Measurements from ENCODE around the gene PARVG.
"Not testable (repeated sequence)": the region's sequence is repeated elsewhere in the genome, so short reads cannot be mapped to it uniquely, and the experiment has no call there.

The PARVG gene

GRCh38 chr22:44217346-44217745 lies 36.6 kb downstream of the PARVG start:
- no peak for DNase-seq

DNA sequence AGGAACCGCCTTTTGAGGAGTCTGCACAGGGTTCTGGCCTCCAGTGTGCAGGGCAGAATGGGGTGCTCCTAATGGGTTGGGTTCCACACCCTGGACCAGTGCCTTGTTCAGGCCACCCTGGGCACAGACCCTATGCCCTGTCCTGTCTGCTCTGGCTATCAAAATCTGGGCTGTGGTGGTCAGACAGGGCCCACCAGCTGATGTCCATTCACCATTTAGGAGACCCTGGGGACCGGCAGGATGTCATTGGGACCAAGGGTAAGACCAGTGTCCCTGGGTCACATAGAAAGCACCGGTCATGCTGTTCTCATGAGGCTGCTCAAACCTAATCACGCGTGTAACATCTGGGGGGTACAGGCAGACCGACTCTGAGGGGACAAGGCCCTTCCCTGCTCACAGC lies 37.3 kb downstream of the PARVG start:
- no peak for DNase-seq

DNA sequence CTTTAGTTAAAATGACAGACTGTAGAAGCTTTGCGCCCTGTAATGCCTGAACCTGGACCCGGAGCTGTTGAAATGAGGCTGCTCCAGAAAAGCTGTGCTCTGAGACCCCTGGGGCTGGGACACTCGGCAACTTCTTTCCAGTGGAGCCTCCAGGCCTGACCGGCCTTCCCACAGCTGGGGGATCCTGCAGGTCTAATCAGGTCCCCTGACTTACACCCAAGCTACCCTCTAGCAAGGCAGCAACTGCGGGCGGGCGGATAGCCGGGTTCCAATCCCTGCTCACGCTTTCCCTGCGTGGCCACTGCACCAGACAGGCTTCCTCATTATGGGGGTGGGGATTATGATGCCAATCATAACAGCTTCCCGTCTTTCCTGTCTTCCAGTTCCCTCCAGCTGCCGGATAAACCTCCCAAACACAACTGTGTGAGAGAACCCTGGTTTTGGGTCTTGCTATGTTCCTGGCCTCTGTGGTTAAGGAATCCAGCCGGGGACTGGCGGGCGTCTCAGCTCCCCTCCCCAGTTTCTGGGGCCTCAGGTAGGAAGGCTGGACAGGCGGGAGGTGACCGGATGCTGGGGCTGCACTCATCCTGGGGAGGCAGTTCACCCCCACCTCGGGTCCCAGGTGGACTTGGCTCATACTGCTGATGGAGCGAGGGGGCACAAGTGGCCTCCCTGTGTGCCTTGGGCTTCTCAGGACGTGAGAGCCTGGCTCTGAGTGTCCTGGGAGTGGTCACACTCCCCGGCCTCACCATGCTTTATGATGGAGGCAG lies 38.6 kb downstream of the PARVG start:
- DNase-seq: peak; percentile 9

DNA sequence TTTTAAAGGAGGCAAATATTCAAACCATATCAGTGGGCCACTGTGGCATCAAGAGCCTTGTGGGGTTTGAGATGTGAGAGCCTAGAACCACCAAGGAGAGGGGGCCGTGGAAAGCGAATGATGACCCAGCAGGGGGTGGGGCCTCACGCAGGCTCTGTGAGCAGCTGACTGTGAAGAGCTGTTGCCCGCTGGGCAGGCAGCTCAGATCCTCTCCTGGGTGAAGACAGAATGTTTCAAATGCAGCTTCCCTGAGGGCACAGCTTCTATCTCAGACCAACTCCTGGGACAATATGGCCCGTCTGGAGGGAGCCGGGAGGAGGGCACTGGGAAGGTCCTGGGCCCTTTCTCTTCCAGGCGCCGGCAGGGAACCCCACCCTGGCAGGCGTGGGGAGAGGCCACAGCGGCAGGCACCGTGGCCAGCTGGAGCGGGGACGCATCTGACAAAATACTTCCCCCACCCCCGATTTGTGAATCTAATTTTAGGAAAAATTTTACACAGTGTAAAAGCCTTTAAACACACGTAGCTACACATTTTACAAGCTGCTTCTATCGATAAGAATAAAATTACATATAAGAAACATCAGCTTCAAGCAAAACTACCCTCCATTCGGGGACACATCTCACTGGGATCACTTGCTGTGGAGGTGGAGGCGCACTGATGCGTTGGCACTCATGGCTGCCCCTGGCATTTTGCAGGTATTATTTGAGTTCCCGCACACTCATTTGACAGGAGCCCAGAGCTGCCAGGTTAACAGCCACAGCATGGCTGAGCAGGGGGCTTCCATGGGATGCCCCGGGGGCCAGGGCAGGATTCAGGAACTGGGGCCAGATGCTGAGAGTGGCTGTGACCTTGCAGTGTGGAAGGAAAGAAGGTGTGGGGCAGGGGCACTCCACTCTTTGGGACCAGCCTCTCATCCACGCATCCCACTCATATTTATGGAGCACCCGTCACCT lies 40.3 kb downstream of the PARVG start:
- DNase-seq: no peak

- no peak for DNase-seq
Measured at GRCh38 chr22:44221710-44222475, 41.2 kb downstream of the PARVG start.

DNA sequence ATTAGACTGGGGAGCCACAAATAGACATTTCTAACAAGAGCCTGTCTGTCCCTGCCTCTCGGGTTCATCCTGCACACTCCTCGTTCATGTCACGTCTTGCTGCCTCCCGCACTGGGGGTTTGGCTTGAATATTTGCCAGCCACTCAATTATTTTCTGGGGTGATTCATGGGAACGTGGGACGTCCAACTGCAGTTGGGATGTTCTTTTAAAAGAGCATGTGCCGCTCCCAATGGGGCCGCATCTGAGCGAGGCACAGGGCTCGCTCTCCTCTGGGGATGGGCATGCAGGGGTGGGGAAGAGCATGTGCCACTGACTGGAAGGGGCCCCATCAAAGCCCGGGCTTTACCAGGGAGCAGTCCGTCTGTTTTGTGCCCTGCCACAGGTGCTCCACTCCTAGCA lies 43.4 kb downstream of the PARVG start:
- DNase-seq: no peak

DNA sequence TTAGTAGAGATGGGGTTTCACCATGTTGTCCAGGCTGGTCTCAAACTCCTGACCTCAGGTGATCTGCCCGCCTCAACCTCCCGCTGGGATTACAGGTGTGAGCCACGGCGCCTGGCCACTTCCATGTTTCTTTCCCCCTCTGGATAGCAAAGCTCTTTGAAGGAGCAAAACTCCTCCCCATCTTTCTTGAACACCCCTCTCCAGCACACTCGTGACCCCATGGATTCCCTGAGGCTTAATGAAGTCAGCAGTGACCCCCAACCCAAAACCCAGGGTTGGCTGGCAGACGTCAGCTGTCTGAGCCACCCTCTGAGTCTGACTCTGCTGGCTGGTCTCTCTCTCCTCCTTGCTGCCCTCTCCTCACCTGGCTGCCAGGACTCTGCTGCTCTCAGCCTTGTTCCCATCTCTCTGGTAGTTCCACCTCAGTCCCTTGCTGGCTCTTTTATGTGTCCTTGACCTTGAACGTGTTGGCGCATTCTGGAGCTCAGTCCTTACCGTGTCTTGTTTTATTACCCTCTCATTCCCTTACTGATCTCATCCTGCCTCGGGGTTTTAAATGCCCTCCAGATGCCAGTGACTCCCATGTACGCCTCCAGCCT lies 44.5 kb downstream of the PARVG start:
- DNase-seq: no peak

GRCh38 chr22:44225812-44226211 lies 45.1 kb downstream of the PARVG start:
- DNase-seq: no peak

DNA sequence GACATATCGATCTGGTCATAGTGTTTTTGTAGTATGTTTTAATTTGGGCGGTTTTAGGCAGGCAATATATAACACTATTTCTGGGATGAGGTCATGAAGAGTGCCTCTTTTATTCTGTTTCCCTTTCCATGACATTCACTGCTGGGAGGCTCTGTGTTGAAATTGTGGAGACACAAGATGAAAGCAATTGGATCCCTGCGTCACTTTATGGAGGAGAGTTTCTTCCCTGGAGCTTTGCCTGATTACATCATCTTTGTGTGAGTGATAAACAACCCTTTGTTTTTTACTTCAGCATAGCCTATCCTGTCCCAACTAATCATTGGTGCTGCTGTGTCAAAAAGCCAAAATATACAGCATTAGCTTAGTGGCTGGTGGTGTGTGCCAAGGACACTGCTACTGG lies 48.6 kb downstream of the PARVG start:
- DNase-seq: no peak

DNA sequence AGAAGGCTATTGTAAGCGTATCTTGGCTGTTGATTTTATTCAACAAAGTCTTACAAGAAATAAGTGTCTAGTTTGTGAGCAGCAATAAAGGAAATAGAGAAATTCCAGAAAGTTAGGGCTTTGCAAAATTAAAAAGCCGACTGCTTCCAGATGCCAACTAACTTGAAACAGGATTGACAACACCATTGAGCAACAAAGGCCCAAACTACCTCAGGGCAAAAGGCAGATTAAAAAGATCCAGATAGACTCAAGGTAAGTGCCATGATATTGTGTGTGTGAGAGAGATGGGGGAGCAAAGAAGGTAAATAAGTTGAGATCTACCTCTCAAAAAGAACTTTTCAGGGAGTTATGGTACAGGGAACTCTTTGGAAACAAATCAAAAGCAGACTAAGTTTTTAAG lies 49.1 kb downstream of the PARVG start:
- no peak for DNase-seq

GRCh38 chr22:44231233-44231632 lies 50.5 kb downstream of the PARVG start:
- DNase-seq: no peak

GRCh38 chr22:44234372-44234771 lies 53.6 kb downstream of the PARVG start:
- DNase-seq: not testable (repeated sequence)

DNA sequence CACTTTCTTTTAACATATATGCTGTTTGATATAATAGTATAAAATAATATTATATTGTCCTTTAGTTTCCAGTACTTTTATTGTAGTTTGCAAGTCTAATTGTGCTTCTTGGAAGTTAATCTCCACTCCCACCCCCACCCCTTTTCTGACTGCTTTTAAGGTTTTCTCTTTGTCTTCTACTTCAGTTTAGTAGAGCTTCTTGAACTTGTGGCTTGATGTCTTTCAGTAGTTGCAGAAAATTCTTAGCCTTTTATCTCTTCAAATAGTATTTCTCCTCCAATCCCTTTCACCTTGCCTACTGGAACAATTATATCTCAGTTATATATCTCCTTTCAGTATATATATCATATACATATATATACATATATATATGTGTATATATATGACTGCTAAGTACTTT lies 56.6 kb downstream of the PARVG start:
- no peak for DNase-seq

DNA sequence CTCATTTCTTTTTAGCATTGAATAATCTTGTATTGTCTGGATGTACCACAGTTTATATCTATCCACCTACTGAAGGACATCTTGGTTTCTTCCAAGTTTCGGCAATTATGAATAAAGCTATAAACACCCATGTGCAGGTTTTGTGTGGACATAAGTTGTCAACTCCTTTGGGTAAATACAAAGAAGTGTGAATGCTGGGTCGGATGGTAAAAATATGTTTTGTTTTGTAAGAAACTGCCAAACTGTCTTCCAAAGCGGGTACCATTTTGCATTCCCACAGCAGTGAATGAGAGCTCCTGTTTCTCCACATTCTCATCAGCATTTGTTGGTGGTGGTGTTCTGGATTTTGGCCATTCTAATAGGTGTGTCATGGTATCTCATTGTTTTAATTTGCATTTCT lies 60.4 kb downstream of the PARVG start:
- DNase-seq: not testable (repeated sequence)

GRCh38 chr22:44242946-44243724 lies 62.4 kb downstream of the PARVG start:
- no peak for DNase-seq

DNA sequence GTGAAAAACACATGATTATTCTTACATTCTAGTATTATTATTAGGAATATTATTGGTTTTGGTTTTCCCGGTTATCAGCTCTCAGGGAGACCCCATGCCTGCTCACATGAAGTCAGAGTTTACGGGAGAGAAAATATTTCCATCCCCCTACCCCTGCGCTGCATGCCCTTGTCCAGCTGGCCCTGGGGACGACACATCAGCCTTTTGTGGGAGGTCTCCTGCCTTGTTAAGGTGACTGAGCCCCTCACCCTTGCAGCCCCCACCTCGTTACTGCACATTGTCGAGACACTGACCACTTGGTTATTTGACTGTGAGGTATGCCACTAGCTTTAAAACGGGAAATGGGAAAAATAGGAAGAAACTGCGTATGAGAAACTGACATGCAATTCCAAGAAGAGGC lies 63.0 kb downstream of the PARVG start:
- no peak for DNase-seq

DNA sequence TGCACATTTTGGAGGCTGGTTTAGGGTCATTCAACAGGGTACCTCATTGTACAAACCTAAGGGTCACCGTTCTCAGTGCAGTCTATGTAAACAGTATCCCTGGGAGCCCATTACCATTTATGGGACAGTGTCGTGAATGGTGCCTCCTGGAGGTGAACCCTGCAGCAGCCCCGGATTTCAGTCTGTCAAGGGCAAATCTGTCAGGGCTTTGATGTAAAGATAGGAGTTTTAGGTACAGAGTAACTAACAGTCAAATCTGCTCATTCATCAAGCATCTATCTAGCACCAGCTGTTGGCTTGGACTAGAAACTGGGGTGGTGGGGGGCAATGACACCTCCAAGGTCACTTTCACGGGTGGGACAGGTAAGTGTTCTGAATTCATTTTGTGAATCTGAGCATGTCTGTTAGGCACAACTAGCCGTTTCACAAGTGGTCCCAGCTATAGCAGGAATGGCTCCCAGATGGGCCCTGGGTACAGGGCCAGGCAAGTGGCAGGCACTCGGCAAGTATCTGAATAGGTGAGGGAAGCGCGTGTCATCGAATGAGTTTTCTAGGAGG lies 63.6 kb downstream of the PARVG start:
- DNase-seq: no peak

- DNase-seq: no peak
Measured at GRCh38 chr22:44245438-44245837, 64.7 kb downstream of the PARVG start.

DNA sequence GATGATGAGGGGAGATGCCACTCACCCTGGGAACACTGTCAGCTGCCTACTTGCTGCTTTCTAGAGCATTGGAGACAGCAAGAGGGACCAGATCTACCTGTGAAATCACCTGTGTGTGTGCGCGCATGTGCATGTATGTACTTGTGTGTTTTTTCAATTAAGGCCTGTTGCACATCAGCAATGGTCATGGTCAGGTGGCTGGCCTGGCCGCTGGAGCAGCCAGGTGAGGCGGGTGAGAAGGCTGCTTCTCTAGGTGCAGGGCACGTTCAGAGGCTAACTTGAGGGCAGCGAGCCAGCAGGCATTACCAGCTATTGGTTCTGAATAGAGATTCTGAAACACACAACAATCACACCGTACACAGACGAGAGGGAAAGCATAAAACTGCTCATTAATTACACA lies 65.1 kb downstream of the PARVG start:
- no peak for DNase-seq

GRCh38 chr22:44246615-44247326 lies 66.0 kb downstream of the PARVG start:
- no peak for DNase-seq

GRCh38 chr22:44247346-44247745 lies 66.6 kb downstream of the PARVG start:
- DNase-seq: no peak

All from NCI-H82 (cell line).